Panc1 (cell line): Measurements from ENCODE around the gene FAM53B. TPM values are rescaled to one million over a fixed set of nuclear protein-coding genes. Genes with fewer than 3 reads are reported as not detected.

Experiments used
- ATAC-seq: fragments of 200-7000 bp; cut with Tn5 transposase; 2 replicates; pipeline ENCODE4 v1.9.1; 2020; ENCODE audit warnings: mild to moderate bottlenecking, moderate library complexity
- BruUV-seq: library from RNA; stranded (reverse); fragments of 400-500 nt; replicated peaks from 2 replicates; lab custom pipeline; 2021; lab: Mats Ljungman, UMichigan
- CTCF ChIA-PET: fragments of 300-600 bp; sonication (Branson Sonifier 250); formaldehyde crosslinking; loops from one replicate; lab custom pipeline; 2022; ENCODE audit warnings: antibody characterized with exemption; lab: Charles Lee
- POLR2A ChIA-PET: fragments of 300-600 bp; sonication (Branson Sonifier 250); formaldehyde crosslinking; loops from one replicate; lab custom pipeline; 2022; ENCODE audit warnings: antibody characterized with exemption; lab: Charles Lee
- DNase-seq: peaks from one replicate; pipeline ENCODE4 v3.0.0-alpha.2; 2010; ENCODE audit warnings: low read depth, low spot score
- H3K27ac ChIP-seq: 2 replicates; pipeline ENCODE4 v1.5.1; 2011; ENCODE audit warnings: mild to moderate bottlenecking, low read length, inconsistent platforms
- H3K27me3 ChIP-seq: fragments of 200-500 bp; sonication (Bioruptor generic); 2 replicates; pipeline ENCODE4 v1.6.0; 2014; ENCODE audit warnings: low read length, inconsistent platforms; ENCODE audit not compliant: control insufficient read depth, insufficient read depth
- H3K36me3 ChIP-seq: fragments of 200-500 bp; sonication (Bioruptor generic); 2 replicates; pipeline ENCODE4 v1.5.1; 2014; ENCODE audit warnings: inconsistent platforms, mild to moderate bottlenecking, low read length, moderate library complexity; ENCODE audit not compliant: control insufficient read depth, insufficient read depth
- H3K4me1 ChIP-seq: 2 replicates; pipeline ENCODE4 v1.5.1; 2011; ENCODE audit warnings: inconsistent platforms, mild to moderate bottlenecking, low read length, moderate library complexity; ENCODE audit not compliant: control insufficient read depth, insufficient read depth
- H3K4me3 ChIP-seq, 2 experiments: 2 replicates each; pipeline ENCODE4 v1.5.1; 2011 to 2012; ENCODE audit warnings: low read depth in 2 of 2, low read length in 2 of 2, mild to moderate bottlenecking in 2 of 2, inconsistent platforms in 1 of 2, moderate library complexity in 1 of 2
- H3K9me3 ChIP-seq: fragments of 200-500 bp; sonication (Bioruptor generic); 2 replicates; pipeline ENCODE4 v1.5.1; 2014; ENCODE audit warnings: low read depth, mild to moderate bottlenecking, inconsistent platforms, low read length, moderate library complexity; ENCODE audit not compliant: control insufficient read depth, insufficient read depth
- CTCF ChIP-seq: fragments of 450-650 bp; IDR thresholded peaks from 2 replicates; pipeline ENCODE4 v1.5.1; 2017; ENCODE audit warnings: mild to moderate bottlenecking
- POLR2AphosphoS5 ChIP-seq: IDR thresholded peaks from 2 replicates; pipeline ENCODE4 v1.6.1; 2012; ENCODE audit warnings: mild to moderate bottlenecking, low read depth, low read length, moderate library complexity
- REST ChIP-seq, 2 experiments: IDR thresholded peaks; 2 replicates each; pipeline ENCODE4 v1.6.1; 2011 to 2012; ENCODE audit warnings: low read depth in 2 of 2, control low read depth in 1 of 2, low read length in 1 of 2, mild to moderate bottlenecking in 1 of 2, moderate library complexity in 1 of 2; ENCODE audit not compliant: insufficient read depth in 1 of 2
- SIN3A ChIP-seq: IDR thresholded peaks from 2 replicates; pipeline ENCODE4 v1.6.1; 2012; ENCODE audit warnings: low read depth, mild to moderate bottlenecking, low read length, moderate library complexity, borderline replicate concordance; ENCODE audit not compliant: insufficient read depth
- TCF7L2 ChIP-seq: IDR thresholded peaks from 2 replicates; pipeline ENCODE4 v1.6.1; 2011; ENCODE audit warnings: mild to moderate bottlenecking, low read depth, low read length, inconsistent platforms
- in situ Hi-C: cut with HindIII; loops from 2 replicates; pipeline ENCODE4 v1.10.0; 2016; ENCODE audit warnings: low sequenced_read_pairs, low pct_unique_long_range_greater_than_20kb
- intact Hi-C: fragments of 100-400 bp; cut with micrococcal nuclease; formaldehyde crosslinking; loops from one replicate; pipeline ENCODE4 v1.10.0; 2022; ENCODE audit not compliant: unreplicated experiment
- total RNA-seq: library from RNA; stranded (reverse); gene quantifications from one replicate; pipeline ENCODE4 v1.2.1, GENCODE V29; 2021; ENCODE audit not compliant: unreplicated experiment

The FAM53B gene
- total RNA-seq, 1 experiment from 2014 or later = 42.5 TPM

- TF ChIP-seq TCF7L2 = no peak
- no peak for TF ChIP-seq SIN3A
- TF ChIP-seq POLR2AphosphoS5 = no peak
- TF ChIP-seq REST (IDR thresholded peaks at IDR 0.05; ENCODE audit: insufficient read depth in 1 of 2, low read depth in 2 of 2, low read length in 1 of 2) = no peak
- TF ChIP-seq CTCF = no peak
- peak overlapping the region; percentile 86 for H3K27ac ChIP-seq
- no peak overlapping the region for H3K4me3 ChIP-seq
- no peaks in the 10 kb centered on the region for H3K36me3 ChIP-seq
- H3K4me1 ChIP-seq = peaks cover 79% of the 10 kb centered on the region
- ChIA-PET CTCF (interaction anchor here (0.6 kb wide), 1 partner anchor 304 kb away, joined by 4 read pairs; no protein-coding TSS in a partner anchor), POLR2A (no interaction called here)
- in situ Hi-C loops (no loop called here), intact Hi-C loops (no loop called here)
- ATAC-seq = no peak
- no peaks in the 10 kb centered on the region for H3K27me3 ChIP-seq
- H3K9me3 ChIP-seq = no peaks in the 10 kb centered on the region
- no peak for DNase-seq
- BruUV-seq = no TSS peak
Observed at GRCh38 chr10:124737708-124738107, 6.5 kb downstream of the FAM53B start.

- intact Hi-C loops = no loop called here
- TF ChIP-seq TCF7L2 = no peak
- no peak for TF ChIP-seq REST (IDR thresholded peaks at IDR 0.05; ENCODE audit: insufficient read depth in 1 of 2, low read depth in 2 of 2, low read length in 1 of 2)
- no peak for TF ChIP-seq CTCF
- TF ChIP-seq SIN3A = no peak
- TF ChIP-seq POLR2AphosphoS5 = no peak
- DNase-seq = no peak
- no peaks in the 10 kb centered on the region for H3K36me3 ChIP-seq
- BruUV-seq = no TSS peak
- ChIA-PET CTCF (interaction anchor here (0.6 kb wide), 1 partner anchor 304 kb away, joined by 4 read pairs; no protein-coding TSS in a partner anchor), POLR2A (interaction anchor here (0.6 to 0.7 kb wide), 3 partner anchors 14 to 957 kb away, joined by 3 to 9 read pairs (median 3); no protein-coding TSS in a partner anchor)
- H3K27ac ChIP-seq = peak overlapping the region; percentile 86
- no peak overlapping the region for H3K4me3 ChIP-seq
- in situ Hi-C loops = no loop called here
- ATAC-seq = no peak
- no peaks in the 10 kb centered on the region for H3K27me3 ChIP-seq
- H3K4me1 ChIP-seq = peaks cover 75% of the 10 kb centered on the region
- no peaks in the 10 kb centered on the region for H3K9me3 ChIP-seq
Observed at GRCh38 chr10:124737221-124737620, 7.0 kb downstream of the FAM53B start.
